Endothelial cell of umbilical vein (primary cell): Measurements from ENCODE around the gene MUC2.

Experiments
- CTCF ChIP-seq, 2 donors: IDR thresholded peaks; 1 replicate in 1 of 2; 2 replicates in 1 of 2; pipeline ENCODE4 v1.5.1; 2011; ENCODE audit warnings: low read length in 2 of 2, mild to moderate bottlenecking in 2 of 2, moderate library complexity in 2 of 2, control low read depth in 1 of 2, inconsistent platforms in 1 of 2, low read depth in 1 of 2; ENCODE audit not compliant: insufficient read depth in 1 of 2; ENCODE audit errors: extremely low read depth in 1 of 2
- MAX ChIP-seq: IDR thresholded peaks from 2 replicates; pipeline ENCODE4 v1.6.1; 2011; ENCODE audit not compliant: insufficient read depth, insufficient read length
- POLR2A ChIP-seq: IDR thresholded peaks from 2 replicates; pipeline ENCODE4 v1.6.1; 2012; ENCODE audit warnings: low read depth, mild to moderate bottlenecking, control low read depth, low read length

- TF ChIP-seq CTCF (IDR thresholded peaks at IDR 0.05; ENCODE audit: extremely low read depth in 1 of 2, insufficient read depth in 1 of 2, low read depth in 1 of 2, low read length in 2 of 2) (no peak), MAX (no peak), POLR2A (no peak)
Measured at GRCh38 chr11:1035577-1036283, 38.9 kb upstream of the MUC2 start.
